ENCODE data around the gene GAN.

Gene GAN

GRCh38 chr16:81427219-81427618 is 112.5 kb downstream of the GAN start:
- H3K9me3 ChIP-seq (ENCODE audit: insufficient read depth, low read length) = no peaks in the 10 kb centered on the region
- no peaks in the 10 kb centered on the region for H3K27me3 ChIP-seq (ENCODE audit: low read depth, low read length)
- peak overlapping the region; percentile 26 for H3K4me2 ChIP-seq (ENCODE audit: low read length)
- no peak overlapping the region for H3K4me3 ChIP-seq (ENCODE audit: low read length)
- peak overlapping the region; percentile 68; the same call in 1 of the 2 replicates for H2AFZ ChIP-seq (ENCODE audit: low read depth, low read length)
- H3K79me2 ChIP-seq (ENCODE audit: low read length) = no peaks in the 10 kb centered on the region
- peaks cover 55% of the 10 kb centered on the region for H3K4me1 ChIP-seq (ENCODE audit: low read length)
- H4K20me1 ChIP-seq (ENCODE audit: insufficient read depth, low read length) = no peaks in the 10 kb centered on the region
- TF ChIP-seq EZH2phosphoT487 (IDR thresholded peaks at IDR 0.05; ENCODE audit: low read depth) (no peak), CTCF (IDR thresholded peaks at IDR 0.05; ENCODE audit: low read depth, low read length) (no peak)
- no peak overlapping the region for H3K27ac ChIP-seq (ENCODE audit: low read length)
- H3K36me3 ChIP-seq (replicated peaks; ENCODE audit: low read depth, low read length) = no peaks in the 10 kb centered on the region
- no peak overlapping the region for H3K9ac ChIP-seq (ENCODE audit: low read length)

GRCh38 chr16:81429045-81429521 is 114.3 kb downstream of the GAN start:
- no peak overlapping the region for H3K27ac ChIP-seq (ENCODE audit: low read length)
- H4K20me1 ChIP-seq (ENCODE audit: insufficient read depth, low read length) = no peaks in the 10 kb centered on the region
- H3K79me2 ChIP-seq (ENCODE audit: low read length) = no peaks in the 10 kb centered on the region
- H3K9ac ChIP-seq (ENCODE audit: low read length) = peak overlapping the region; percentile 6; the same call in 1 of the 2 replicates
- TF ChIP-seq CTCF (IDR thresholded peaks at IDR 0.05; ENCODE audit: low read depth, low read length) (peak; percentile 56), EZH2phosphoT487 (IDR thresholded peaks at IDR 0.05; ENCODE audit: low read depth) (no peak)
- H2AFZ ChIP-seq (ENCODE audit: low read depth, low read length) = 0 out of 2 replicates have a peak overlapping the region, but pooled peaks have one; percentile 14
- H3K9me3 ChIP-seq (ENCODE audit: insufficient read depth, low read length) = no peaks in the 10 kb centered on the region
- no peaks in the 10 kb centered on the region for H3K27me3 ChIP-seq (ENCODE audit: low read depth, low read length)
- H3K4me2 ChIP-seq (ENCODE audit: low read length) = peak overlapping the region; percentile 32
- H3K4me1 ChIP-seq (ENCODE audit: low read length) = peaks cover 70% of the 10 kb centered on the region
- H3K36me3 ChIP-seq (replicated peaks; ENCODE audit: low read depth, low read length) = no peaks in the 10 kb centered on the region
- no peak overlapping the region for H3K4me3 ChIP-seq (ENCODE audit: low read length)

GRCh38 chr16:81431554-81432353 is 117.0 kb downstream of the GAN start:
- no peaks in the 10 kb centered on the region for H3K36me3 ChIP-seq (replicated peaks; ENCODE audit: low read depth, low read length)
- no peaks in the 10 kb centered on the region for H3K9me3 ChIP-seq (ENCODE audit: insufficient read depth, low read length)
- TF ChIP-seq EZH2phosphoT487 (IDR thresholded peaks at IDR 0.05; ENCODE audit: low read depth) (no peak), CTCF (IDR thresholded peaks at IDR 0.05; ENCODE audit: low read depth, low read length) (no peak)
- H3K4me3 ChIP-seq (ENCODE audit: low read length) = peak overlapping the region; percentile 64
- peaks cover 76% of the 10 kb centered on the region for H3K4me1 ChIP-seq (ENCODE audit: low read length)
- no peaks in the 10 kb centered on the region for H3K79me2 ChIP-seq (ENCODE audit: low read length)
- H2AFZ ChIP-seq (ENCODE audit: low read depth, low read length) = peak overlapping the region; percentile 52; the same call in 1 of the 2 replicates
- H3K27ac ChIP-seq (ENCODE audit: low read length) = peak overlapping the region; percentile 96
- H3K27me3 ChIP-seq (ENCODE audit: low read depth, low read length) = peaks cover 3% of the 10 kb centered on the region; the same call in 1 of the 2 replicates
- H4K20me1 ChIP-seq (ENCODE audit: insufficient read depth, low read length) = no peaks in the 10 kb centered on the region
- peak overlapping the region; percentile 83 for H3K4me2 ChIP-seq (ENCODE audit: low read length)
- H3K9ac ChIP-seq (ENCODE audit: low read length) = peak overlapping the region; percentile 76

GRCh38 chr16:81432937-81433557 is 118.3 kb downstream of the GAN start:
- TF ChIP-seq CTCF (IDR thresholded peaks at IDR 0.05; ENCODE audit: low read depth, low read length) (no peak), EZH2phosphoT487 (IDR thresholded peaks at IDR 0.05; ENCODE audit: low read depth) (no peak)
- Histone ChIP-seq H4K20me1 (ENCODE audit: insufficient read depth, low read length) (no peaks in the 10 kb centered on the region), H2AFZ (ENCODE audit: low read depth, low read length) (peak overlapping the region; percentile 27; the same call in 1 of the 2 replicates), H3K4me2 (ENCODE audit: low read length) (peak overlapping the region; percentile 83), H3K9me3 (ENCODE audit: insufficient read depth, low read length) (no peaks in the 10 kb centered on the region), H3K9ac (ENCODE audit: low read length) (peak overlapping the region; percentile 76), H3K4me1 (ENCODE audit: low read length) (peaks cover 70% of the 10 kb centered on the region), H3K27ac (ENCODE audit: low read length) (peak overlapping the region; percentile 96), H3K79me2 (ENCODE audit: low read length) (no peaks in the 10 kb centered on the region), H3K36me3 (replicated peaks; ENCODE audit: low read depth, low read length) (no peaks in the 10 kb centered on the region), H3K4me3 (ENCODE audit: low read length) (peak overlapping the region; percentile 59), H3K27me3 (ENCODE audit: low read depth, low read length) (peaks cover 6% of the 10 kb centered on the region; the same call in 1 of the 2 replicates)

Measured in OCI-LY3 (cell line).